Spleen (tissue), 11 donors: ENCODE data around the gene PIP4K2C. TPM values are rescaled to one million over a fixed set of nuclear protein-coding genes. Genes with fewer than 3 reads are reported as not detected.
"Not testable (repeated sequence)": the region's sequence is repeated elsewhere in the genome, so short reads cannot be mapped to it uniquely, and the experiment has no call there.

Experiments
- DNase-seq: peaks from one replicate; pipeline ENCODE4 v3.0.0-alpha.2; 2020
- H3K27ac ChIP-seq, 8 donors: fragments of 200-600 bp; sonication (generic) in 7 of 8; 1 replicate in 4 of 8; 2 replicates in 4 of 8; pipeline versions ENCODE4 v1.5.0 to v1.8.0; 2016 to 2021; ENCODE audit warnings: inconsistent platforms in 4 of 8, mild to moderate bottlenecking in 4 of 8, moderate library complexity in 1 of 8
- H3K27me3 ChIP-seq, 7 donors: fragments of 200-600 bp; sonication (generic) in 6 of 7; replicated peaks in 1 of 7; 1 replicate in 4 of 7; 2 replicates in 3 of 7; pipeline versions ENCODE4 v1.5.0 to v1.8.0; 2016 to 2021; ENCODE audit warnings: inconsistent platforms in 3 of 7, mild to moderate bottlenecking in 1 of 7
- H3K36me3 ChIP-seq, 6 donors: fragments of 200-600 bp; sonication (generic) in 5 of 6; 1 replicate in 4 of 6; 2 replicates in 2 of 6; pipeline versions ENCODE4 v1.5.0 to v1.8.0; 2016 to 2021; ENCODE audit warnings: inconsistent platforms in 2 of 6
- H3K4me1 ChIP-seq, 6 donors: fragments of 200-600 bp; sonication (generic) in 5 of 6; 1 replicate in 3 of 6; 2 replicates in 3 of 6; pipeline versions ENCODE4 v1.5.0 to v1.8.0; 2016 to 2021; ENCODE audit warnings: inconsistent platforms in 3 of 6
- H3K4me3 ChIP-seq, 8 donors: fragments of 200-600 bp; sonication (generic) in 7 of 8; 1 replicate in 4 of 8; 2 replicates in 4 of 8; pipeline versions ENCODE4 v1.5.0 to v1.8.0; 2016 to 2021; ENCODE audit warnings: inconsistent platforms in 4 of 8, mild to moderate bottlenecking in 4 of 8, moderate library complexity in 2 of 8
- H3K9me3 ChIP-seq, 8 donors: fragments of 200-600 bp; sonication (generic) in 7 of 8; 1 replicate in 4 of 8; 2 replicates in 4 of 8; pipeline versions ENCODE4 v1.5.0 to v1.8.0; 2016 to 2021; ENCODE audit warnings: inconsistent platforms in 4 of 8
- POLR2A ChIP-seq, 3 donors: fragments of 450-650 bp; IDR thresholded peaks; one replicate each; pipeline ENCODE4 v1.5.1; 2017; ENCODE audit warnings: antibody characterized with exemption in 3 of 3, mild to moderate bottlenecking in 1 of 3
- POLR2AphosphoS5 ChIP-seq, 3 donors: sonication (generic); formaldehyde crosslinking; IDR thresholded peaks; one replicate each; pipeline ENCODE4 v1.5.1; 2017; ENCODE audit warnings: antibody characterized with exemption in 3 of 3
- WGBS, 5 donors: extraction: QIAGEN DNeasy Blood & Tissue Kit in 3 of 5; methylation state at CpG; one replicate each; pipeline versions ENCODE4 v1.1.5 to v1.1.7; 2013 to 2018; 5-methylcytosine and 5-hydroxymethylcytosine counted together
- intact Hi-C: fragments of 100-400 bp; cut with DNase I; formaldehyde crosslinking; loops from one replicate; pipeline ENCODE4 v1.15.0; 2023; ENCODE audit warnings: low total_unique reads
- polyA plus RNA-seq, 3 donors: library from polyadenylated mRNA; stranded (reverse); fragments of 200-250 nt; gene quantifications; one replicate each; pipeline ENCODE4 v1.2.1, GENCODE V29; 2013
- total RNA-seq, 7 donors: library from RNA; depleted of rRNA in 3 of 7; stranded (reverse); fragments of >200 nt in 3 of 7; fragmentation: NEBNext Ultra II Directional in 4 of 7; extraction: Animal tissue kit (Norgen Biotek cat#: 25700) in 4 of 7; gene quantifications; one replicate each; pipeline versions ENCODE4 v1.1.0 to v1.2.1, GENCODE V29; 2016 to 2021
- TF ChIP-seq, protein P1 (sequence below), 11 experiments: fragments of 200-600 bp in 7 of 11; fragments of 450-650 bp in 4 of 11; sonication (generic) in 4 of 11; IDR thresholded peaks in 8 of 11; conservative IDR thresholded peaks in 3 of 11; 1 replicate in 7 of 11; 2 replicates in 4 of 11; pipeline versions ENCODE4 v1.4.0 to v1.8.0; 2016 to 2021; ENCODE audit warnings: antibody characterized with exemption in 11 of 11, inconsistent platforms in 4 of 11, mild to moderate bottlenecking in 1 of 11
- donor health status: healthy with polysubstance abuse.
- donor health status: DM: no; HTN: no; CAD: no; lungs with moderate emphysema.
- donor health status: DM: no; HTN: no; CAD: no.
- donor health status: Bipolar disorder and iron deficiency.
- donor health status: healthy.
- donor health status: DM: no; HTN: no; CAD: no.
- donor health status: DM: yes; HTN: yes; CAD: no.

PIP4K2C gene
- total and polyA plus RNA-seq, 10 donors: 5.7 to 20.9 (median 16.9) TPM

DNA sequence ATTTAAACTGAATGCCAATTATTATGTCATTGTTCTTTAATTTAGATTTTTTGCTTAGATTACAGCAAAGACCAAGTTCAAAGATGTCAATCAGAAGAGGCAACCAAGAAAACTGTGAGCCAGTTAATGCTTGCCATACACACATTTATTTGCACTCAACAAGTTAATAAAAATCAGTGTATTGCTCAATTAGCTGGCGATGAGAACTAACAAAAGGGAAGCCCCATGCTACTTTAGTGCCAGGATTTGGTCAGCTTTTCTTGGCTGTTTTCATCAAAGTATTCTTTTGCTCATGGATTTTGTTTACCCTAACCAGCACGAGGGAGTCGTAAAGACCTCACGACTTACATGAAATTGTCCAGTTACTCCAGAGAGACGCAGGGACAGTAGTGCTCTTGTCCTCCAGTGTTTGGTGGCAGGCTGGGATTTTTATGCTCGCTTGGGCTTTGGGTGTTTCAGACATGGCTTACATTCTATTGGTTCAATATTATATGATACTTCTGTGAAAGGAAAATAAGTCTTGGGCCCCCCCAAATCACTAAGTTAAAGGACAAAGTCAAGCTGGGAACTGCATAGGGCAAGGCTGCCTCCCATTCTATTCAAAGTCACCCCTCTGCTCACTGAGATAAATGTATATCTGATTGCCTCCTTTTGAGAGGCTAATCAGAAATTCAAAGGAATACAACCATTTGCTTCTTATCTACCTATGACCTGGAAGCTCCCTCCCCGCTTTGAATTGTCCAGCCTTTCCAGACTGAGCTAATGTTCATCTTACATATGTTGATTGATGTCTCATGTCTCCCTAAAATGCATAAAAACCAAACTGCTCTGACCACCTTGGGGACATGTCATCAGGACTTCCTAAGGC, 49.4 kb downstream of the PIP4K2C start:
- TF ChIP-seq POLR2A (IDR thresholded peaks at IDR 0.05): no peak
- TF ChIP-seq, protein P1, sequence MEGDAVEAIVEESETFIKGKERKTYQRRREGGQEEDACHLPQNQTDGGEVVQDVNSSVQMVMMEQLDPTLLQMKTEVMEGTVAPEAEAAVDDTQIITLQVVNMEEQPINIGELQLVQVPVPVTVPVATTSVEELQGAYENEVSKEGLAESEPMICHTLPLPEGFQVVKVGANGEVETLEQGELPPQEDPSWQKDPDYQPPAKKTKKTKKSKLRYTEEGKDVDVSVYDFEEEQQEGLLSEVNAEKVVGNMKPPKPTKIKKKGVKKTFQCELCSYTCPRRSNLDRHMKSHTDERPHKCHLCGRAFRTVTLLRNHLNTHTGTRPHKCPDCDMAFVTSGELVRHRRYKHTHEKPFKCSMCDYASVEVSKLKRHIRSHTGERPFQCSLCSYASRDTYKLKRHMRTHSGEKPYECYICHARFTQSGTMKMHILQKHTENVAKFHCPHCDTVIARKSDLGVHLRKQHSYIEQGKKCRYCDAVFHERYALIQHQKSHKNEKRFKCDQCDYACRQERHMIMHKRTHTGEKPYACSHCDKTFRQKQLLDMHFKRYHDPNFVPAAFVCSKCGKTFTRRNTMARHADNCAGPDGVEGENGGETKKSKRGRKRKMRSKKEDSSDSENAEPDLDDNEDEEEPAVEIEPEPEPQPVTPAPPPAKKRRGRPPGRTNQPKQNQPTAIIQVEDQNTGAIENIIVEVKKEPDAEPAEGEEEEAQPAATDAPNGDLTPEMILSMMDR (IDR thresholded peaks at IDR 0.05 in 8 of 11, conservative IDR thresholded peaks at IDR 0.05 in 3 of 11): no peak
- TF ChIP-seq POLR2AphosphoS5 (IDR thresholded peaks at IDR 0.05): no peak
- DNase-seq: no peak
- intact Hi-C loops: no loop called here

DNA sequence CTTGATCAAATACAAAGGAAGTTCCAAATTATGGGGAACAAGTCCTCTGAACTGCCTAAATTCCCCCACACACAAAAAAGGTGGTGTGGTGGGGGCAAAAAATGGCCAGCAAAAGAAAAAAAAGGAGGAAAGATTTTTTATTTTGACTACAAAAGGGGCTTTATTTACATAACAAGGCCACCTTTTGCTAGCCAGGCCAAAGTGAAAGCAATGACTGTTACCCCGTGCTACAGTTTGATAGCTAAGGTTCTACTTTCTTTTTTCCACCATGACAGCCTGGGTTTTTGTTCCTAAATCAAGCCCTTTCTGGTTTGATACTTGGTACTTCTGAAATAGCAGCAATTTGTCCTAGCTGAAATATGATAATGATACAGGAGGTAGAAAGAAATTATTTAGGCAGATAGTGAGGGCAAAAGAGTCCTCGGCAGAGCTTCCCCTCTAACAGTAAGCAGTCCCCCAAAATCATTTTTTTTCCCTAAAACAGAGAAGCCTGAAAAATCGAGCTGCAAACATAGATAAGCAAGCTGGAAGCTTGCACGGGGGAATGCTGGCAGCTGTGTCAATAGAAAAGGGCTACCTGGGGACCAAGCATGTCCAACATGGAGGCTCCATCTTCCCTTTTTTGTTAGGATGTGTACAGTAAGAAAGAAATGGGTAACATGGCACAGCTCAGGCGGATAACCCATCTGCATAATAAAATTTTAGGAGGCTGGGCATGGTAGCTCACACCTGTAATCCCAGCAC, 50.9 kb downstream of the PIP4K2C start:
- intact Hi-C loops: no loop called here
- WGBS, 5 donors: 52 to 59% (median 55%) methylated on average over 5 of the region's 5 CpGs

More for the DNA sequence above, 49.4 kb downstream of the PIP4K2C start:
- Histone ChIP-seq H3K9me3 (peaks cover 0 to 15% (median 9%) of the 10 kb centered on the region in 8 donors), H3K27ac (no peak overlapping the region), H3K36me3 (no peaks in the 10 kb centered on the region), H3K27me3 (peaks cover 0 to 67% (median 12%) of the 10 kb centered on the region in 7 donors), H3K4me1 (no peaks in the 10 kb centered on the region), H3K4me3 (no peak overlapping the region)
- 72 to 83% (median 75%) methylated on average over 7 of the region's 7 CpGs for WGBS, 5 donors

DNA sequence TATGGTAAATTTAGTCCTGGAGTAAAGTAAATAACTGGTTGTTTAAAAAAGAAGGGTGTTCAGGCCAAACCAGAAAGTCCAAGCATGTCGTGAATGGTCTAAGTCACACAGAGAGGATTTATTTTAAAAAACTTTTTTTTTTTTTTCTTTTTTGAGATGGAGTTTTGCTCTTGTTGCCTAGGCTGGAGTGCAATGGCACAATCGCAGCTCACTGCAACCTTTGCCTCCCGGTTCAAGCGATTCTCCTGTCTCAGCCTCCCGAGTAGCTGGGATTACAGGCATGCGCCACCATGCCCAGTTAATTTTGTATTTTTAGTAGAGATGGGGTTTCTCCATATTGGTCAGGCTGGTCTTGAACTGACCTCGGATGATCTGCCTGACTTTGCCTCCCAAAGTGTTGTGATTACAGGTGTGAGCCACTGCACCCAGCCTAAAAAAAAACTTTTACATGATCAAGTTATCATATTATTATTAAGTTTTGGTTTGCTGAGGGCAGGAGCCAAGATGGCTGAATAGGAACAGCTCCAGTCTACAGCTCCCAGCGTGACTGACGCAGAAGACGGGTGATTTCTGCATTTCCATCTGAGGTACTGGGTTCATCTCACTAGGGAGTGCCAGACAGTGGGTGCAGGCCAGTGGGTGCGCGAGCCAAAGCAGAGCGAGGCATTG, 55.1 kb downstream of the PIP4K2C start:
- intact Hi-C loops, H3K36me3 ChIP-seq, DNase-seq, H3K4me1 ChIP-seq, H3K4me3 ChIP-seq, H3K27ac ChIP-seq: not testable (repeated sequence)
- 73 to 79% (median 75%) methylated on average over 10 to 13 of the region's 13 CpGs for WGBS, 5 donors
- H3K27me3 ChIP-seq: peaks cover 0 to 33% (median 0%) of the 10 kb centered on the region in 7 donors
- peaks cover 0 to 27% (median 20%) of the 10 kb centered on the region in 8 donors for H3K9me3 ChIP-seq

More for the DNA sequence above, 50.9 kb downstream of the PIP4K2C start:
- DNase-seq: no peak
- Histone ChIP-seq H3K4me3 (no peak overlapping the region), H3K9me3 (peaks cover 0 to 27% (median 20%) of the 10 kb centered on the region in 8 donors), H3K36me3 (no peaks in the 10 kb centered on the region), H3K27me3 (peaks cover 0 to 62% (median 3%) of the 10 kb centered on the region in 7 donors), H3K4me1 (no peaks in the 10 kb centered on the region), H3K27ac (no peak overlapping the region)
- TF ChIP-seq POLR2A (IDR thresholded peaks at IDR 0.05): no peak
- no peak for TF ChIP-seq POLR2AphosphoS5 (IDR thresholded peaks at IDR 0.05)
- TF ChIP-seq, protein P1 (IDR thresholded peaks at IDR 0.05 in 8 of 11, conservative IDR thresholded peaks at IDR 0.05 in 3 of 11): no peak

DNA sequence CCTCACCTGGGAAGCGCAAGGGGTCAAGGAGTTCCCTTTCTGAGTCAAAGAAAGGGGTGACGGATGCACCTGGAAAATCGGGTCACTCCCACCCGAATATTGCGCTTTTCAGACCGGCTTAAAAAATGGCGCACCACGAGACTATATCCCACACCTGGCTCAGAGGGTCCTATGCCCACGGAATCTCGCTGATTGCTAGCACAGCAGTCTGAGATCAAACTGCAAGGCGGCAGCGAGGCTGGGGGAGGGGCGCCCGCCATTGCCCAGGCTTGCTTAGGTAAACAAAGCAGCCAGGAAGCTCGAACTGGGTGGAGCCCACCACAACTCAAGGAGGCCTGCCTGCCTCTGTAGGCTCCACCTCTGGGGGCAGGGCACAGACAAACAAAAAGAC, 55.7 kb downstream of the PIP4K2C start:
- H3K4me3 ChIP-seq, H3K4me1 ChIP-seq, intact Hi-C loops, DNase-seq, H3K27ac ChIP-seq, H3K36me3 ChIP-seq: not testable (repeated sequence)
- 90 to 100% (median 94%) methylated on average over 1 to 10 of the region's 15 CpGs for WGBS, 5 donors
- H3K27me3 ChIP-seq: peaks cover 0 to 28% (median 0%) of the 10 kb centered on the region in 7 donors
- H3K9me3 ChIP-seq: peaks cover 0 to 27% (median 20%) of the 10 kb centered on the region in 8 donors

Other genes with a start within 250 kb of the PIP4K2C start
- 10 to 100 TPM; 46.1 to 90.8 (median 61.2) TPM for gene R3HDM2, start 160.1 kb upstream of the PIP4K2C start, total RNA-seq
- gene R3HDM2, start 160.1 kb upstream of the PIP4K2C start, polyA plus RNA-seq: 10 to 100 TPM; 11.3 to 16.9 (median 13.2) TPM
- gene INHBC, start 156.4 kb upstream of the PIP4K2C start, total RNA-seq: under 1 TPM in 1 of 7 donors, not detected in 6; 0.19 TPM
- not detected for gene INHBC, start 156.4 kb upstream of the PIP4K2C start, polyA plus RNA-seq
- not detected for gene INHBE, start 135.9 kb upstream of the PIP4K2C start, total RNA-seq
- gene INHBE, start 135.9 kb upstream of the PIP4K2C start, polyA plus RNA-seq: under 1 TPM in 1 of 3 donors, not detected in 2; 0.02 TPM
- 1 to 10 TPM in 4 of 7 donors, under 1 TPM in 3; 0.46 to 3.6 (median 1.1) TPM for gene GLI1, start 131.4 kb upstream of the PIP4K2C start, total RNA-seq
- 1 to 10 TPM in 1 of 3 donors, under 1 TPM in 2; 0.63 to 1.2 (median 0.77) TPM for gene GLI1, start 131.4 kb upstream of the PIP4K2C start, polyA plus RNA-seq
- 100 to 1,000 TPM; 148 to 328 (median 226) TPM for gene ARHGAP9, start 111.3 kb upstream of the PIP4K2C start, total RNA-seq
- gene ARHGAP9, start 111.3 kb upstream of the PIP4K2C start, polyA plus RNA-seq: 100 to 1,000 TPM; 190 to 400 (median 251) TPM
- 100 to 1,000 TPM in 4 of 7 donors, 10 to 100 TPM in 3; 72.4 to 186 (median 146) TPM for gene MARS1, start 103.1 kb upstream of the PIP4K2C start, total RNA-seq
- gene MARS1, start 103.1 kb upstream of the PIP4K2C start, polyA plus RNA-seq: 100 to 1,000 TPM in 1 of 3 donors, 10 to 100 TPM in 2; 67.4 to 104 (median 89.2) TPM
- gene DDIT3, start 70.7 kb upstream of the PIP4K2C start, total RNA-seq: 10 to 100 TPM; 18.0 to 27.7 (median 21.6) TPM
- 10 to 100 TPM; 39.8 to 43.9 (median 43.4) TPM for gene DDIT3, start 70.7 kb upstream of the PIP4K2C start, polyA plus RNA-seq
- gene MBD6, start 68.4 kb upstream of the PIP4K2C start, total RNA-seq: 100 to 1,000 TPM in 4 of 7 donors, 10 to 100 TPM in 3; 52.9 to 171 (median 110) TPM
- 10 to 100 TPM; 14.8 to 65.0 (median 61.2) TPM for gene MBD6, start 68.4 kb upstream of the PIP4K2C start, polyA plus RNA-seq
- 100 to 1,000 TPM in 4 of 7 donors, 10 to 100 TPM in 3; 68.5 to 152 (median 101) TPM for gene DCTN2, start 44.0 kb upstream of the PIP4K2C start, total RNA-seq
- gene DCTN2, start 44.0 kb upstream of the PIP4K2C start, polyA plus RNA-seq: 10 to 100 TPM; 53.3 to 67.3 (median 66.8) TPM
- gene KIF5A, start 41.1 kb upstream of the PIP4K2C start, total RNA-seq: under 1 TPM in 6 of 7 donors, not detected in 1; 0.09 to 0.76 (median 0.32) TPM
- under 1 TPM; 0.07 to 0.13 (median 0.08) TPM for gene KIF5A, start 41.1 kb upstream of the PIP4K2C start, polyA plus RNA-seq
- gene DTX3, start 13.6 kb downstream of the PIP4K2C start, total RNA-seq: 10 to 100 TPM; 15.3 to 30.7 (median 21.0) TPM
- gene DTX3, start 13.6 kb downstream of the PIP4K2C start, polyA plus RNA-seq: 10 to 100 TPM; 13.7 to 24.3 (median 22.2) TPM
- 10 to 100 TPM in 6 of 7 donors, 1 to 10 TPM in 1; 9.3 to 19.5 (median 14.8) TPM for gene ARHGEF25, start 20.2 kb downstream of the PIP4K2C start, total RNA-seq
- gene ARHGEF25, start 20.2 kb downstream of the PIP4K2C start, polyA plus RNA-seq: 10 to 100 TPM; 13.7 to 26.6 (median 22.5) TPM
- 1 to 10 TPM in 3 of 7 donors, under 1 TPM in 4; 0.39 to 2.2 (median 0.79) TPM for gene B4GALNT1, start 42.0 kb downstream of the PIP4K2C start, total RNA-seq
- gene B4GALNT1, start 42.0 kb downstream of the PIP4K2C start, polyA plus RNA-seq: 1 to 10 TPM in 1 of 3 donors, under 1 TPM in 2; 0.83 to 1.5 (median 0.93) TPM
- gene OS9, start 102.9 kb downstream of the PIP4K2C start, total RNA-seq: 100 to 1,000 TPM; 227 to 323 (median 256) TPM
- 100 to 1,000 TPM in 2 of 3 donors, 10 to 100 TPM in 1; 94.9 to 161 (median 130) TPM for gene OS9, start 102.9 kb downstream of the PIP4K2C start, polyA plus RNA-seq
- gene AGAP2, start 147.6 kb downstream of the PIP4K2C start, total RNA-seq: 10 to 100 TPM; 13.4 to 21.8 (median 19.5) TPM
- gene AGAP2, start 147.6 kb downstream of the PIP4K2C start, polyA plus RNA-seq: 1 to 10 TPM; 5.5 to 9.9 (median 6.6) TPM
- gene TSPAN31, start 153.8 kb downstream of the PIP4K2C start, total RNA-seq: 10 to 100 TPM; 27.1 to 93.1 (median 33.4) TPM
- 10 to 100 TPM; 16.9 to 25.9 (median 25.3) TPM for gene TSPAN31, start 153.8 kb downstream of the PIP4K2C start, polyA plus RNA-seq
- 10 to 100 TPM; 34.3 to 77.8 (median 51.6) TPM for gene CDK4, start 161.1 kb downstream of the PIP4K2C start, total RNA-seq
- gene CDK4, start 161.1 kb downstream of the PIP4K2C start, polyA plus RNA-seq: 10 to 100 TPM; 36.2 to 72.0 (median 56.0) TPM
- 10 to 100 TPM; 17.2 to 36.8 (median 23.0) TPM for gene MARCHF9, start 163.9 kb downstream of the PIP4K2C start, total RNA-seq
- 10 to 100 TPM; 29.0 to 49.0 (median 33.0) TPM for gene MARCHF9, start 163.9 kb downstream of the PIP4K2C start, polyA plus RNA-seq
- gene CYP27B1, start 175.9 kb downstream of the PIP4K2C start, total RNA-seq: 1 to 10 TPM in 2 of 7 donors, under 1 TPM in 5; 0.23 to 1.5 (median 0.47) TPM
- under 1 TPM; 0.20 to 0.48 (median 0.30) TPM for gene CYP27B1, start 175.9 kb downstream of the PIP4K2C start, polyA plus RNA-seq
- 10 to 100 TPM in 3 of 7 donors, 1 to 10 TPM in 4; 4.9 to 22.0 (median 9.9) TPM for gene METTL1, start 180.9 kb downstream of the PIP4K2C start, total RNA-seq
- gene METTL1, start 180.9 kb downstream of the PIP4K2C start, polyA plus RNA-seq: 10 to 100 TPM; 15.8 to 20.7 (median 16.3) TPM
- gene EEF1AKMT3, start 181.4 kb downstream of the PIP4K2C start, total RNA-seq: 1 to 10 TPM; 3.0 to 9.5 (median 6.0) TPM
- 1 to 10 TPM; 1.2 to 1.6 (median 1.4) TPM for gene EEF1AKMT3, start 181.4 kb downstream of the PIP4K2C start, polyA plus RNA-seq
- 10 to 100 TPM; 13.2 to 29.8 (median 16.3) TPM for gene TSFM, start 191.6 kb downstream of the PIP4K2C start, total RNA-seq
- gene TSFM, start 191.6 kb downstream of the PIP4K2C start, polyA plus RNA-seq: 10 to 100 TPM; 20.7 to 38.2 (median 32.5) TPM
- gene AVIL, start 227.5 kb downstream of the PIP4K2C start, total RNA-seq: 10 to 100 TPM in 1 of 7 donors, 1 to 10 TPM in 6; 4.8 to 18.6 (median 7.3) TPM
- 1 to 10 TPM; 2.0 to 3.2 (median 2.8) TPM for gene AVIL, start 227.5 kb downstream of the PIP4K2C start, polyA plus RNA-seq